IMR-90 (cell line): ENCODE data around the gene RAPH1. TPM values are rescaled to one million over a fixed set of nuclear protein-coding genes. Genes with fewer than 3 reads are reported as not detected.

ENCODE experiments used
- ATAC-seq: fragments of 200-7000 bp; cut with Tn5 transposase; 2 replicates; pipeline ENCODE4 v1.9.1; 2020; ENCODE audit warnings: low read depth, mild to moderate bottlenecking, moderate library complexity
- BruUV-seq: library from RNA; stranded (reverse); fragments of 400-500 nt; replicated peaks from 2 replicates; lab custom pipeline; 2021; lab: Mats Ljungman, UMichigan
- CTCF ChIA-PET: fragments of 300-600 bp; formaldehyde crosslinking; extraction: SDS; loops from one replicate; lab custom pipeline; 2021; ENCODE audit warnings: antibody characterized with exemption; lab: Yijun Ruan, JAX
- POLR2A ChIA-PET: fragments of 300-600 bp; sonication (Branson Sonifier 250); formaldehyde crosslinking; loops from one replicate; lab custom pipeline; 2022; ENCODE audit warnings: antibody characterized with exemption; ENCODE audit not compliant: unreplicated experiment; lab: Charles Lee
- DNase-seq: peaks from one replicate; pipeline ENCODE4 v3.0.0; 2013
- H2AFZ ChIP-seq: replicated peaks from 2 replicates; pipeline ENCODE3; 2013; ENCODE audit warnings: low read length, mild to moderate bottlenecking; ENCODE audit not compliant: poor library complexity
- H2AK5ac ChIP-seq: 2 replicates; pipeline ENCODE4 v1.6.1; 2013; ENCODE audit warnings: low read depth, low read length, inconsistent platforms
- H2AK9ac ChIP-seq: replicated peaks from 2 replicates; pipeline ENCODE3; 2013; ENCODE audit warnings: mild to moderate bottlenecking, low read depth, low read length, moderate library complexity; ENCODE audit not compliant: poor library complexity
- H2BK120ac ChIP-seq: 2 replicates; pipeline ENCODE4 v1.6.1; 2013; ENCODE audit warnings: low read depth, low read length, inconsistent platforms
- H2BK15ac ChIP-seq: 3 replicates; pipeline ENCODE4 v1.6.1; 2013; ENCODE audit warnings: low read depth, low read length, inconsistent platforms
- H2BK20ac ChIP-seq: 2 replicates; pipeline ENCODE4 v1.6.1; 2013; ENCODE audit warnings: low read depth, mild to moderate bottlenecking, inconsistent platforms, low read length, moderate library complexity
- H2BK5ac ChIP-seq: 2 replicates; pipeline ENCODE4 v1.6.1; 2013; ENCODE audit warnings: mild to moderate bottlenecking, low read depth, low read length, inconsistent platforms; ENCODE audit not compliant: poor library complexity, severe bottlenecking
- H3K14ac ChIP-seq: replicated peaks from 2 replicates; pipeline ENCODE4 v1.6.1; 2013; ENCODE audit warnings: low read depth, low read length, inconsistent platforms
- H3K18ac ChIP-seq: 2 replicates; pipeline ENCODE4 v1.6.1; 2013; ENCODE audit warnings: low read depth, low read length, control low read depth
- H3K23ac ChIP-seq: 2 replicates; pipeline ENCODE4 v1.6.1; 2013; ENCODE audit warnings: low read depth, low read length, inconsistent platforms
- H3K27ac ChIP-seq: 2 replicates; pipeline ENCODE4 v1.5.1; 2013; ENCODE audit warnings: mild to moderate bottlenecking, control low read depth, low read length; ENCODE audit not compliant: insufficient read depth
- H3K27me3 ChIP-seq: 2 replicates; pipeline ENCODE4 v1.6.1; 2013; ENCODE audit warnings: low read length; ENCODE audit not compliant: control insufficient read depth, insufficient read depth
- H3K36me3 ChIP-seq: 2 replicates; pipeline ENCODE4 v1.6.1; 2013; ENCODE audit warnings: low read length, mixed read lengths; ENCODE audit not compliant: control insufficient read depth, insufficient read depth
- H3K4ac ChIP-seq: 2 replicates; pipeline ENCODE4 v1.6.1; 2013; ENCODE audit warnings: low read depth, low read length, inconsistent platforms
- H3K4me1 ChIP-seq: 2 replicates; pipeline ENCODE4 v1.6.1; 2013; ENCODE audit warnings: low read length, mixed read lengths; ENCODE audit not compliant: control insufficient read depth, insufficient read depth
- H3K4me2 ChIP-seq: 2 replicates; pipeline ENCODE4 v1.6.1; 2013; ENCODE audit warnings: low read depth, mild to moderate bottlenecking, control low read depth, low read length, moderate library complexity
- H3K4me3 ChIP-seq: 2 replicates; pipeline ENCODE4 v1.5.1; 2013; ENCODE audit warnings: low read depth, mild to moderate bottlenecking, control low read depth, low read length, moderate library complexity; ENCODE audit not compliant: insufficient read depth
- H3K56ac ChIP-seq: 2 replicates; pipeline ENCODE4 v1.6.1; 2013; ENCODE audit warnings: low read length, inconsistent platforms; ENCODE audit not compliant: insufficient read depth; ENCODE audit errors: extremely low read depth
- H3K79me1 ChIP-seq, 2 experiments: 2 replicates each; pipeline ENCODE4 v1.6.1; 2013; ENCODE audit warnings: low read length in 2 of 2, inconsistent platforms in 1 of 2, low read depth in 1 of 2
- H3K9ac ChIP-seq: 2 replicates; pipeline ENCODE4 v1.6.1; 2013; ENCODE audit warnings: low read depth, low read length, control low read depth
- H3K9me1 ChIP-seq: 2 replicates; pipeline ENCODE4 v1.6.1; 2013; ENCODE audit warnings: low read length, inconsistent platforms; ENCODE audit not compliant: insufficient read depth
- H3K9me3 ChIP-seq: 2 replicates; pipeline ENCODE4 v1.6.1; 2013; ENCODE audit warnings: low read length; ENCODE audit not compliant: control insufficient read depth, insufficient read depth
- H4K20me1 ChIP-seq: 2 replicates; pipeline ENCODE4 v1.6.1; 2013; ENCODE audit warnings: low read length, inconsistent platforms; ENCODE audit not compliant: insufficient read depth
- H4K5ac ChIP-seq: 2 replicates; pipeline ENCODE4 v1.6.1; 2013; ENCODE audit warnings: mild to moderate bottlenecking, low read depth, low read length, control low read depth
- H4K8ac ChIP-seq, 2 experiments: 2 replicates each; pipeline ENCODE4 v1.6.1; 2013; ENCODE audit warnings: low read depth in 2 of 2, low read length in 2 of 2, control low read depth in 1 of 2, inconsistent platforms in 1 of 2
- H4K91ac ChIP-seq: 2 replicates; pipeline ENCODE4 v1.6.1; 2013; ENCODE audit warnings: low read depth, low read length, inconsistent platforms; ENCODE audit not compliant: insufficient read depth
- MAZ ChIP-seq: IDR thresholded peaks from 2 replicates; pipeline ENCODE4 v1.6.1; 2012; ENCODE audit warnings: low read depth, mild to moderate bottlenecking, low read length, improper control_type of control experiment, moderate library complexity, borderline replicate concordance
- SMC3 ChIP-seq: fragments of 150-350 bp; IDR thresholded peaks from 2 replicates; pipeline ENCODE4 v1.6.1; 2016; ENCODE audit warnings: low read depth, mild to moderate bottlenecking, antibody characterized with exemption, low read length, moderate library complexity
- WGBS, 2 experiments: methylation state at CpG; one replicate each; pipeline versions ENCODE4 v1.1.5 to v1.1.7; 2013; ENCODE audit warnings: missing lambda C conversion rate in 2 of 2; ENCODE audit not compliant: insufficient read length in 1 of 2; ENCODE audit errors: extremely low coverage in 2 of 2; 5-methylcytosine and 5-hydroxymethylcytosine counted together
- dilution Hi-C: fragments of 300-500 bp; cut with HindIII; formaldehyde crosslinking; loops from one replicate; pipeline ENCODE4 v1.14.3; 2018; ENCODE audit warnings: low sequenced_read_pairs; ENCODE audit not compliant: unreplicated experiment
- in situ Hi-C: fragments of 300-500 bp; cut with MboI; formaldehyde crosslinking; loops from 3 replicates; pipeline ENCODE4 v1.14.3; 2019; ENCODE audit warnings: low sequenced_read_pairs, inconsistent platforms, mixed read lengths
- intact Hi-C: fragments of 100-400 bp; cut with micrococcal nuclease; formaldehyde crosslinking; loops from 2 replicates; pipeline ENCODE4 v1.10.0; 2022
- polyA plus RNA-seq, 3 experiments: library from polyadenylated mRNA; depleted of rRNA; stranded (reverse); fragments of >200 nt; gene quantifications; 2 replicates each; pipeline ENCODE4 v1.2.3, GENCODE V29; 2012; ENCODE audit warnings: low replicate concordance in 1 of 3
- total RNA-seq: library from RNA; depleted of rRNA; stranded (reverse); fragments of >200 nt; gene quantifications from 2 replicates; pipeline ENCODE4 v1.2.3, GENCODE V29; 2012

The RAPH1 gene
- total and polyA plus RNA-seq, 2 of the 4 experiments (the other 2 are of a cell fraction) = 7.5 to 15.1 TPM

- ChIA-PET POLR2A (no interaction called here), CTCF (no interaction called here)
- Histone ChIP-seq H3K27ac (no peak overlapping the region), H3K4ac (no peak overlapping the region), H3K56ac (no peak overlapping the region), H3K14ac (no peak overlapping the region), H3K4me1 (no peaks in the 10 kb centered on the region), H3K36me3 (peaks cover 3% of the 10 kb centered on the region; the same call in 1 of the 2 replicates), H3K23ac (no peak overlapping the region), H4K5ac (no peak overlapping the region), H4K20me1 (no peaks in the 10 kb centered on the region), H3K9me1 (no peaks in the 10 kb centered on the region; the same call in 1 of the 2 replicates), H2BK15ac (no peak overlapping the region), H3K4me3 (no peak overlapping the region), H2AFZ (no peak overlapping the region), H2BK120ac (no peak overlapping the region), H3K9me3 (no peaks in the 10 kb centered on the region), H2AK9ac (no peak overlapping the region), H3K9ac (no peak overlapping the region), H4K8ac (no peak overlapping the region), H3K18ac (no peak overlapping the region), H2BK5ac (no peak overlapping the region), H2AK5ac (no peak overlapping the region), H4K91ac (no peak overlapping the region), H3K4me2 (no peak overlapping the region), H2BK20ac (no peak overlapping the region), H3K79me1 (peaks cover 14 to 20% of the 10 kb centered on the region in 2 experiments; a peak in 3 of 4 replicates), H3K27me3 (no peaks in the 10 kb centered on the region)
- DNase-seq = no peak
- TF ChIP-seq MAZ (no peak), SMC3 (no peak)
- no CpG with 5 or more reads among the region's 2 CpGs for WGBS, 2 experiments
- dilution Hi-C loops (no loop called here), in situ Hi-C loops (no loop called here), intact Hi-C loops (no loop called here)
- ATAC-seq = no peak
- BruUV-seq = no TSS peak
These were observed 58.2 kb downstream of the RAPH1 start for GRCh38 chr2:203476881-203477280.
